ENCODE data around the gene OGA.

OGA gene

GRCh38 chr10:101759309-101760247 is 58.7 kb downstream of the OGA start:
- no peak for DNase-seq (ENCODE audit: low read depth)
- TF ChIP-seq CTCF (IDR thresholded peaks at IDR 0.05; ENCODE audit: insufficient read depth, low read depth, low read length, missing control alignments) = no peak
- H3K4me3 ChIP-seq (ENCODE audit: low read length) = no peak overlapping the region

- no peak for DNase-seq (ENCODE audit: low read depth)
- no peak for TF ChIP-seq CTCF (IDR thresholded peaks at IDR 0.05; ENCODE audit: insufficient read depth, low read depth, low read length, missing control alignments)
- no peak overlapping the region for H3K4me3 ChIP-seq (ENCODE audit: low read length)
Observed at GRCh38 chr10:101758858-101759257, 59.4 kb downstream of the OGA start.

GRCh38 chr10:101752241-101752640 is 66.0 kb downstream of the OGA start:
- DNase-seq (ENCODE audit: low read depth) = no peak
- H3K4me3 ChIP-seq (ENCODE audit: low read length) = no peak overlapping the region
- no peak for TF ChIP-seq CTCF (IDR thresholded peaks at IDR 0.05; ENCODE audit: insufficient read depth, low read depth, low read length, missing control alignments)

GRCh38 chr10:101749047-101750016 is 68.9 kb downstream of the OGA start:
- no peak overlapping the region for H3K4me3 ChIP-seq (ENCODE audit: low read length)
- no peak for TF ChIP-seq CTCF (IDR thresholded peaks at IDR 0.05; ENCODE audit: insufficient read depth, low read depth, low read length, missing control alignments)
- no peak for DNase-seq (ENCODE audit: low read depth)

- TF ChIP-seq CTCF (IDR thresholded peaks at IDR 0.05; ENCODE audit: insufficient read depth, low read depth, low read length, missing control alignments) = no peak
- H3K4me3 ChIP-seq (ENCODE audit: low read length) = no peak overlapping the region
- DNase-seq (ENCODE audit: low read depth) = no peak
Observed at GRCh38 chr10:101748496-101748895, 69.7 kb downstream of the OGA start.

- DNase-seq (ENCODE audit: low read depth) = no peak
- no peak for TF ChIP-seq CTCF (IDR thresholded peaks at IDR 0.05; ENCODE audit: insufficient read depth, low read depth, low read length, missing control alignments)
- H3K4me3 ChIP-seq (ENCODE audit: low read length) = no peak overlapping the region
Observed at GRCh38 chr10:101745074-101745696, 73.1 kb downstream of the OGA start.
